Measurements from ENCODE around the gene ABHD14A. TPM values are rescaled to one million over a fixed set of nuclear protein-coding genes. Genes with fewer than 3 reads are reported as not detected.

ABHD14A gene
- total and polyA plus RNA-seq, 2 of the 13 experiments (the other 11 are each of a cell fraction or from before 2014, with no cell fraction given): 29.5 to 46.9 TPM

DNA sequence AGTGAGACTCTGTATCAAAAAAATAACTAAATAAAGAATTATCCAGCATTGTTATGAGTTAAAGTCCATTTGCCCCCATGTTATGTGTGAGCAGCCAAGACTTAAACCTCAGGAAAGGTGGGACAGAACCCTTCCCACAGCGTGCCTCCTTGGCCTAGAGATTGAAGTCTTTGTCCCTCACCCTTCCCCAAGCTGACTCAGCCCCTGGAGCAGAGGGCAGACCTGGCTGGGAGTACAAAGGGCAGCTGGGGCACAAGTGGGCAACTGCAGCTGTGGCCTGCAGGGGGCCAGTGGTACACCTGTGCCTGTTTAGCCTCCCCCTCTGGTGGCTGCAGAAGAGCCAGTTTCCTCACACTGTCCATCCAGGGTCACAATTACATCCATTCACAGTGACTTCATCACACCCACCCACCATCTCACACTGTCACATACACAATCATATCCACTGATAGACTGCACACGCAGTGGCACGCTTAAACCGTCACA lies 7.5 kb downstream of the ABHD14A start (continued):
- TF ChIP-seq, protein P1, sequence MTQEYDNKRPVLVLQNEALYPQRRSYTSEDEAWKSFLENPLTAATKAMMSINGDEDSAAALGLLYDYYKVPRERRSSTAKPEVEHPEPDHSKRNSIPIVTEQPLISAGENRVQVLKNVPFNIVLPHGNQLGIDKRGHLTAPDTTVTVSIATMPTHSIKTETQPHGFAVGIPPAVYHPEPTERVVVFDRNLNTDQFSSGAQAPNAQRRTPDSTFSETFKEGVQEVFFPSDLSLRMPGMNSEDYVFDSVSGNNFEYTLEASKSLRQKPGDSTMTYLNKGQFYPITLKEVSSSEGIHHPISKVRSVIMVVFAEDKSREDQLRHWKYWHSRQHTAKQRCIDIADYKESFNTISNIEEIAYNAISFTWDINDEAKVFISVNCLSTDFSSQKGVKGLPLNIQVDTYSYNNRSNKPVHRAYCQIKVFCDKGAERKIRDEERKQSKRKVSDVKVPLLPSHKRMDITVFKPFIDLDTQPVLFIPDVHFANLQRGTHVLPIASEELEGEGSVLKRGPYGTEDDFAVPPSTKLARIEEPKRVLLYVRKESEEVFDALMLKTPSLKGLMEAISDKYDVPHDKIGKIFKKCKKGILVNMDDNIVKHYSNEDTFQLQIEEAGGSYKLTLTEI (CRISPR knock-in tag; conservative IDR thresholded peaks at IDR 0.05): no peak
- no peak; the same call in 1 of the 2 replicates for TF ChIP-seq ZNF136 (CRISPR knock-in tag; IDR thresholded peaks at IDR 0.05; ENCODE audit: low read depth)
- TF ChIP-seq HNF4G (IDR thresholded peaks at IDR 0.05; ENCODE audit: borderline replicate concordance, low read depth, low read length): peak; percentile 99
- TF ChIP-seq HNF4G (CRISPR knock-in tag; IDR thresholded peaks at IDR 0.05; ENCODE audit: borderline replicate concordance, low read depth): peak; percentile 98
- TF ChIP-seq, protein P2, sequence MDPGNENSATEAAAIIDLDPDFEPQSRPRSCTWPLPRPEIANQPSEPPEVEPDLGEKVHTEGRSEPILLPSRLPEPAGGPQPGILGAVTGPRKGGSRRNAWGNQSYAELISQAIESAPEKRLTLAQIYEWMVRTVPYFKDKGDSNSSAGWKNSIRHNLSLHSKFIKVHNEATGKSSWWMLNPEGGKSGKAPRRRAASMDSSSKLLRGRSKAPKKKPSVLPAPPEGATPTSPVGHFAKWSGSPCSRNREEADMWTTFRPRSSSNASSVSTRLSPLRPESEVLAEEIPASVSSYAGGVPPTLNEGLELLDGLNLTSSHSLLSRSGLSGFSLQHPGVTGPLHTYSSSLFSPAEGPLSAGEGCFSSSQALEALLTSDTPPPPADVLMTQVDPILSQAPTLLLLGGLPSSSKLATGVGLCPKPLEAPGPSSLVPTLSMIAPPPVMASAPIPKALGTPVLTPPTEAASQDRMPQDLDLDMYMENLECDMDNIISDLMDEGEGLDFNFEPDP (CRISPR knock-in tag; conservative IDR thresholded peaks at IDR 0.05): no peak
- TF ChIP-seq, protein P3, sequence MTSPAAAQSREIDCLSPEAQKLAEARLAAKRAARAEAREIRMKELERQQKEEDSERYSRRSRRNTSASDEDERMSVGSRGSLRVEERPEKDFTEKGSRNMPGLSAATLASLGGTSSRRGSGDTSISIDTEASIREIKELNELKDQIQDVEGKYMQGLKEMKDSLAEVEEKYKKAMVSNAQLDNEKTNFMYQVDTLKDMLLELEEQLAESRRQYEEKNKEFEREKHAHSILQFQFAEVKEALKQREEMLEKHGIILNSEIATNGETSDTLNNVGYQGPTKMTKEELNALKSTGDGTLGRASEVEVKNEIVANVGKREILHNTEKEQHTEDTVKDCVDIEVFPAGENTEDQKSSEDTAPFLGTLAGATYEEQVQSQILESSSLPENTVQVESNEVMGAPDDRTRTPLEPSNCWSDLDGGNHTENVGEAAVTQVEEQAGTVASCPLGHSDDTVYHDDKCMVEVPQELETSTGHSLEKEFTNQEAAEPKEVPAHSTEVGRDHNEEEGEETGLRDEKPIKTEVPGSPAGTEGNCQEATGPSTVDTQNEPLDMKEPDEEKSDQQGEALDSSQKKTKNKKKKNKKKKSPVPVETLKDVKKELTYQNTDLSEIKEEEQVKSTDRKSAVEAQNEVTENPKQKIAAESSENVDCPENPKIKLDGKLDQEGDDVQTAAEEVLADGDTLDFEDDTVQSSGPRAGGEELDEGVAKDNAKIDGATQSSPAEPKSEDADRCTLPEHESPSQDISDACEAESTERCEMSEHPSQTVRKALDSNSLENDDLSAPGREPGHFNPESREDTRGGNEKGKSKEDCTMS (CRISPR knock-in tag; conservative IDR thresholded peaks at IDR 0.05): no peak
- no peak for TF ChIP-seq SOX6 (IDR thresholded peaks at IDR 0.05)
- peak; percentile 68 for TF ChIP-seq SOX6 (CRISPR knock-in tag; IDR thresholded peaks at IDR 0.05)
- TF ChIP-seq FLYWCH1 (CRISPR knock-in tag; IDR thresholded peaks at IDR 0.05): no peak
- TF ChIP-seq, protein P4, sequence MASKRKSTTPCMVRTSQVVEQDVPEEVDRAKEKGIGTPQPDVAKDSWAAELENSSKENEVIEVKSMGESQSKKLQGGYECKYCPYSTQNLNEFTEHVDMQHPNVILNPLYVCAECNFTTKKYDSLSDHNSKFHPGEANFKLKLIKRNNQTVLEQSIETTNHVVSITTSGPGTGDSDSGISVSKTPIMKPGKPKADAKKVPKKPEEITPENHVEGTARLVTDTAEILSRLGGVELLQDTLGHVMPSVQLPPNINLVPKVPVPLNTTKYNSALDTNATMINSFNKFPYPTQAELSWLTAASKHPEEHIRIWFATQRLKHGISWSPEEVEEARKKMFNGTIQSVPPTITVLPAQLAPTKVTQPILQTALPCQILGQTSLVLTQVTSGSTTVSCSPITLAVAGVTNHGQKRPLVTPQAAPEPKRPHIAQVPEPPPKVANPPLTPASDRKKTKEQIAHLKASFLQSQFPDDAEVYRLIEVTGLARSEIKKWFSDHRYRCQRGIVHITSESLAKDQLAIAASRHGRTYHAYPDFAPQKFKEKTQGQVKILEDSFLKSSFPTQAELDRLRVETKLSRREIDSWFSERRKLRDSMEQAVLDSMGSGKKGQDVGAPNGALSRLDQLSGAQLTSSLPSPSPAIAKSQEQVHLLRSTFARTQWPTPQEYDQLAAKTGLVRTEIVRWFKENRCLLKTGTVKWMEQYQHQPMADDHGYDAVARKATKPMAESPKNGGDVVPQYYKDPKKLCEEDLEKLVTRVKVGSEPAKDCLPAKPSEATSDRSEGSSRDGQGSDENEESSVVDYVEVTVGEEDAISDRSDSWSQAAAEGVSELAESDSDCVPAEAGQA (IDR thresholded peaks at IDR 0.05; ENCODE audit: low read depth): peak; percentile 57; the same call in 1 of the 2 replicates
- TF ChIP-seq, protein P4 (CRISPR knock-in tag; IDR thresholded peaks at IDR 0.05; ENCODE audit: borderline replicate concordance): no peak
- TF ChIP-seq KDM3A (CRISPR knock-in tag; IDR thresholded peaks at IDR 0.05; ENCODE audit: low read depth): no peak
- TF ChIP-seq ZNF383 (CRISPR knock-in tag; IDR thresholded peaks at IDR 0.05; ENCODE audit: borderline replicate concordance): no peak
- TF ChIP-seq, protein P5, sequence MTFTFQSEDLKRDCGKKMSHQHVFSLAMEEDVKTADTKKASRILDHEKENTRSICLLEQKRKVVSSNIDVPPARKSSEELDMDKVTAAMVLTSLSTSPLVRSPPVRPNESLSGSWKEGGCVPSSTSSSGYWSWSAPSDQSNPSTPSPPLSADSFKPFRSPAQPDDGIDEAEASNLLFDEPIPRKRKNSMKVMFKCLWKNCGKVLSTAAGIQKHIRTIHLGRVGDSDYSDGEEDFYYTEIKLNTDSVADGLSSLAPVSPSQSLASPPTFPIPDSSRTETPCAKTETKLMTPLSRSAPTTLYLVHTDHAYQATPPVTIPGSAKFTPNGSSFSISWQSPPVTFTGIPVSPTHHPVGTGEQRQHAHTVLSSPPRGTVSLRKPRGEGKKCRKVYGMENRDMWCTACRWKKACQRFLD (CRISPR knock-in tag; IDR thresholded peaks at IDR 0.05; ENCODE audit: borderline replicate concordance): no peak
- TF ChIP-seq, protein P6, sequence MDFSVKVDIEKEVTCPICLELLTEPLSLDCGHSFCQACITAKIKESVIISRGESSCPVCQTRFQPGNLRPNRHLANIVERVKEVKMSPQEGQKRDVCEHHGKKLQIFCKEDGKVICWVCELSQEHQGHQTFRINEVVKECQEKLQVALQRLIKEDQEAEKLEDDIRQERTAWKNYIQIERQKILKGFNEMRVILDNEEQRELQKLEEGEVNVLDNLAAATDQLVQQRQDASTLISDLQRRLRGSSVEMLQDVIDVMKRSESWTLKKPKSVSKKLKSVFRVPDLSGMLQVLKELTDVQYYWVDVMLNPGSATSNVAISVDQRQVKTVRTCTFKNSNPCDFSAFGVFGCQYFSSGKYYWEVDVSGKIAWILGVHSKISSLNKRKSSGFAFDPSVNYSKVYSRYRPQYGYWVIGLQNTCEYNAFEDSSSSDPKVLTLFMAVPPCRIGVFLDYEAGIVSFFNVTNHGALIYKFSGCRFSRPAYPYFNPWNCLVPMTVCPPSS (IDR thresholded peaks at IDR 0.05): no peak

Measured in HepG2 (cell line).